OCI-LY1 (cell line): ENCODE data around the gene FAM98A.

Experiments
- H2AFZ ChIP-seq: fragments of 200-600 bp; sonication (generic), shearing (Covaris generic); 2 replicates; pipeline ENCODE4 v1.6.0; 2014; ENCODE audit warnings: antibody characterized with exemption, mild to moderate bottlenecking, low read length
- H3F3A ChIP-seq: fragments of 200-600 bp; sonication (generic), shearing (Covaris generic); 2 replicates; pipeline ENCODE4 v1.6.0; 2014; ENCODE audit warnings: mild to moderate bottlenecking, antibody characterized with exemption, low read length, moderate library complexity; ENCODE audit not compliant: insufficient read depth
- H3K27ac ChIP-seq: fragments of 200-600 bp; sonication (generic); 2 replicates; pipeline ENCODE4 v1.5.1; 2014; ENCODE audit warnings: low read length, mixed run types, mild to moderate bottlenecking, low read depth; ENCODE audit not compliant: poor library complexity, severe bottlenecking
- H3K27me3 ChIP-seq: fragments of 200-600 bp; sonication (generic); 2 replicates; pipeline ENCODE4 v1.6.0; 2014; ENCODE audit warnings: antibody characterized with exemption, mild to moderate bottlenecking, low read length, moderate library complexity; ENCODE audit not compliant: insufficient read depth
- H3K36me3 ChIP-seq: fragments of 200-600 bp; sonication (generic); 2 replicates; pipeline ENCODE4 v1.6.1; 2014; ENCODE audit warnings: mild to moderate bottlenecking, antibody characterized with exemption, low read length, moderate library complexity, mixed read lengths; ENCODE audit not compliant: insufficient read depth
- H3K4me1 ChIP-seq: fragments of 200-600 bp; sonication (generic); 2 replicates; pipeline ENCODE4 v1.5.1; 2014; ENCODE audit warnings: mild to moderate bottlenecking, low read length, moderate library complexity; ENCODE audit not compliant: insufficient read depth, severe bottlenecking
- H3K4me2 ChIP-seq: fragments of 200-600 bp; sonication (generic), shearing (Covaris generic); 2 replicates; pipeline ENCODE4 v1.6.1; 2014; ENCODE audit warnings: low read length
- H3K4me3 ChIP-seq: fragments of 200-600 bp; sonication (generic); 2 replicates; pipeline ENCODE4 v1.5.1; 2014; ENCODE audit warnings: low read length, low read depth, mild to moderate bottlenecking, mixed read lengths; ENCODE audit not compliant: poor library complexity, severe bottlenecking
- H3K79me2 ChIP-seq: fragments of 200-600 bp; shearing (Covaris generic); 2 replicates; pipeline ENCODE4 v1.6.1; 2016; ENCODE audit warnings: mixed run types, low read length, mixed read lengths; ENCODE audit not compliant: insufficient read depth
- H3K9ac ChIP-seq: fragments of 200-600 bp; sonication (generic), shearing (Covaris generic); 2 replicates; pipeline ENCODE4 v1.6.1; 2014; ENCODE audit warnings: mild to moderate bottlenecking, low read length, mixed read lengths
- H3K9me2 ChIP-seq: fragments of 200-600 bp; sonication (generic), shearing (Covaris generic); 2 replicates; pipeline ENCODE4 v1.6.1; 2014; ENCODE audit warnings: low read depth, mild to moderate bottlenecking, low read length, mixed read lengths
- H3K9me3 ChIP-seq: fragments of 200-600 bp; shearing (Covaris generic); 2 replicates; pipeline ENCODE4 v1.6.1; 2014; ENCODE audit warnings: low read length, mixed read lengths
- H4K20me1 ChIP-seq: fragments of 200-600 bp; sonication (generic), shearing (Covaris generic); 2 replicates; pipeline ENCODE4 v1.6.0; 2016; ENCODE audit warnings: mild to moderate bottlenecking, low read length; ENCODE audit not compliant: insufficient read depth
- CTCF ChIP-seq: fragments of 200-600 bp; sonication (generic), shearing (Covaris generic); IDR thresholded peaks from 2 replicates; pipeline ENCODE4 v1.5.1; 2017; ENCODE audit warnings: mild to moderate bottlenecking, antibody characterized with exemption, low read length, moderate library complexity, mixed read lengths
- EZH2 ChIP-seq: fragments of 200-600 bp; sonication (generic), shearing (Covaris generic); IDR thresholded peaks from 2 replicates; pipeline ENCODE4 v1.8.0; 2017; ENCODE audit warnings: borderline replicate concordance, mixed run types, mild to moderate bottlenecking, antibody characterized with exemption, low read length, moderate library complexity, mixed read lengths

The FAM98A gene

GRCh38 chr2:33636001-33636400, 36.9 kb upstream of the FAM98A start:
- Histone ChIP-seq H3F3A (no peaks in the 10 kb centered on the region), H3K36me3 (no peaks in the 10 kb centered on the region), H2AFZ (no peak overlapping the region), H4K20me1 (no peaks in the 10 kb centered on the region), H3K4me3 (no peak overlapping the region), H3K27me3 (no peaks in the 10 kb centered on the region), H3K9ac (no peak overlapping the region), H3K27ac (no peak overlapping the region), H3K4me1 (no peaks in the 10 kb centered on the region), H3K9me2 (no peaks in the 10 kb centered on the region), H3K4me2 (no peak overlapping the region), H3K9me3 (no peaks in the 10 kb centered on the region), H3K79me2 (no peaks in the 10 kb centered on the region)
- no peak for TF ChIP-seq CTCF
- no peak for TF ChIP-seq EZH2

- H3K4me2 ChIP-seq = no peak overlapping the region
These were observed 35.3 kb upstream of the FAM98A start for GRCh38 chr2:33634261-33634910.

GRCh38 chr2:33633315-33633714, 34.2 kb upstream of the FAM98A start:
- no peak overlapping the region for H3K4me3 ChIP-seq
- H3K9ac ChIP-seq = no peak overlapping the region
- H2AFZ ChIP-seq = no peak overlapping the region
- TF ChIP-seq EZH2 (no peak), CTCF (no peak)
- no peaks in the 10 kb centered on the region for H3K36me3 ChIP-seq
- H3K4me2 ChIP-seq = no peak overlapping the region
- H3K4me1 ChIP-seq = no peaks in the 10 kb centered on the region
- H3F3A ChIP-seq = no peaks in the 10 kb centered on the region
- no peaks in the 10 kb centered on the region for H3K9me3 ChIP-seq
- no peaks in the 10 kb centered on the region for H3K27me3 ChIP-seq
- H3K27ac ChIP-seq = no peak overlapping the region
- no peaks in the 10 kb centered on the region for H3K9me2 ChIP-seq
- H4K20me1 ChIP-seq = no peaks in the 10 kb centered on the region
- no peaks in the 10 kb centered on the region for H3K79me2 ChIP-seq

More at GRCh38 chr2:33634261-33634910, 35.3 kb upstream of the FAM98A start:
- Histone ChIP-seq H3K36me3 (no peaks in the 10 kb centered on the region), H3F3A (no peaks in the 10 kb centered on the region), H3K79me2 (no peaks in the 10 kb centered on the region), H3K4me3 (no peak overlapping the region), H3K4me1 (no peaks in the 10 kb centered on the region), H4K20me1 (no peaks in the 10 kb centered on the region), H3K9ac (no peak overlapping the region), H3K9me3 (no peaks in the 10 kb centered on the region), H3K27ac (no peak overlapping the region), H3K9me2 (no peaks in the 10 kb centered on the region), H2AFZ (no peak overlapping the region), H3K27me3 (no peaks in the 10 kb centered on the region)
- TF ChIP-seq CTCF (no peak), EZH2 (no peak)
